Astrocyte of the cerebellum (primary cell): ENCODE measurements around the gene ITPRIP.

Experiments
- DNase-seq: peaks from one replicate; pipeline ENCODE4 v3.0.0-alpha.2; 2011; ENCODE audit warnings: low read depth
- H3K4me3 ChIP-seq: 2 replicates; pipeline ENCODE4 v1.5.1; 2011; ENCODE audit warnings: mild to moderate bottlenecking, low read depth, low read length, moderate library complexity
- CTCF ChIP-seq: IDR thresholded peaks from 2 replicates; pipeline ENCODE4 v1.5.1; 2012; ENCODE audit warnings: low read length, low read depth, moderate library complexity, mild to moderate bottlenecking; ENCODE audit errors: missing control alignments
- in situ Hi-C: cut with HindIII; loops from 2 replicates; pipeline ENCODE4 v1.10.0; 2017; ENCODE audit warnings: low sequenced_read_pairs

ITPRIP gene

GRCh38 chr10:104336821-104337467, 1.3 kb downstream of the ITPRIP start:
- DNase-seq = peak; percentile 83
- TF ChIP-seq CTCF = no peak
- H3K4me3 ChIP-seq = peak overlapping the region; percentile 85
- in situ Hi-C loops = no loop called here

GRCh38 chr10:104334965-104335650, 3.2 kb downstream of the ITPRIP start:
- in situ Hi-C loops = no loop called here
- TF ChIP-seq CTCF = no peak
- H3K4me3 ChIP-seq = no peak overlapping the region
- no peak for DNase-seq

GRCh38 chr10:104334561-104334960, 3.7 kb downstream of the ITPRIP start:
- no peak overlapping the region for H3K4me3 ChIP-seq
- no peak for TF ChIP-seq CTCF
- DNase-seq = no peak
- in situ Hi-C loops = no loop called here

GRCh38 chr10:104333728-104334373, 4.4 kb downstream of the ITPRIP start:
- TF ChIP-seq CTCF = no peak
- H3K4me3 ChIP-seq = no peak overlapping the region
- no peak for DNase-seq
- in situ Hi-C loops = no loop called here

- H3K4me3 ChIP-seq = no peak overlapping the region
- TF ChIP-seq CTCF = no peak
- no peak for DNase-seq
- in situ Hi-C loops = no loop called here
These were observed 5.1 kb downstream of the ITPRIP start for GRCh38 chr10:104333032-104333727.

GRCh38 chr10:104332243-104333031, 5.8 kb downstream of the ITPRIP start:
- H3K4me3 ChIP-seq = no peak overlapping the region
- DNase-seq = no peak

More at GRCh38 chr10:104332243-104333031, 5.8 kb downstream of the ITPRIP start:
- in situ Hi-C loops = no loop called here
- no peak for TF ChIP-seq CTCF
